Natural killer cell treated with Interleukin-12 subunit alpha and Interleukin-12 subunit beta and Interleukin-15 and Interleukin-18, amount 100 ng/mL, for 72 hours (primary cell): ENCODE results near the gene PRKX. TPM values are rescaled to one million over a fixed set of nuclear protein-coding genes. Genes with fewer than 3 reads are reported as not detected.

Experiments used
- ATAC-seq, 2 donors: fragments of 150-1000 bp; cut with Tn5 transposase in 1 of 2; sonication (Bioruptor Pico), chemical (Tn5 transposase) in 1 of 2; 2 replicates each; pipeline ENCODE4 v1.10.0; 2021
- DNase-seq: peaks from one replicate; pipeline ENCODE4 v3.0.0; 2022; ENCODE audit warnings: low spot score
- H3K27ac Mint-ChIP-seq, 2 donors: 1 replicate in 1 of 2; 2 replicates in 1 of 2; pipeline ENCODE4 v1.8.0; 2022; ENCODE audit warnings: mixed read lengths in 2 of 2, mild to moderate bottlenecking in 1 of 2, moderate library complexity in 1 of 2
- H3K27me3 Mint-ChIP-seq, 2 donors: 1 replicate in 1 of 2; 2 replicates in 1 of 2; pipeline ENCODE4 v1.8.0; 2022; ENCODE audit warnings: mixed read lengths in 2 of 2
- H3K36me3 Mint-ChIP-seq: one replicate; pipeline ENCODE4 v1.8.0; 2022; ENCODE audit warnings: mixed read lengths
- H3K4me1 Mint-ChIP-seq, 2 donors: 1 replicate in 1 of 2; 2 replicates in 1 of 2; pipeline ENCODE4 v1.8.0; 2022; ENCODE audit warnings: low read depth in 2 of 2, mixed read lengths in 2 of 2, mild to moderate bottlenecking in 1 of 2
- H3K4me3 Mint-ChIP-seq: one replicate; pipeline ENCODE4 v1.8.0; 2022; ENCODE audit warnings: mixed read lengths
- H3K9me3 Mint-ChIP-seq: 2 replicates; pipeline ENCODE4 v1.8.0; 2022; ENCODE audit warnings: mixed read lengths
- total RNA-seq, 2 donors: library from RNA; stranded (reverse); gene quantifications; one replicate each; pipeline ENCODE4 v1.2.3, GENCODE V29; 2022

Gene PRKX
- total RNA-seq, 2 donors from 2014 or later, result 109 to 177 TPM

DNA sequence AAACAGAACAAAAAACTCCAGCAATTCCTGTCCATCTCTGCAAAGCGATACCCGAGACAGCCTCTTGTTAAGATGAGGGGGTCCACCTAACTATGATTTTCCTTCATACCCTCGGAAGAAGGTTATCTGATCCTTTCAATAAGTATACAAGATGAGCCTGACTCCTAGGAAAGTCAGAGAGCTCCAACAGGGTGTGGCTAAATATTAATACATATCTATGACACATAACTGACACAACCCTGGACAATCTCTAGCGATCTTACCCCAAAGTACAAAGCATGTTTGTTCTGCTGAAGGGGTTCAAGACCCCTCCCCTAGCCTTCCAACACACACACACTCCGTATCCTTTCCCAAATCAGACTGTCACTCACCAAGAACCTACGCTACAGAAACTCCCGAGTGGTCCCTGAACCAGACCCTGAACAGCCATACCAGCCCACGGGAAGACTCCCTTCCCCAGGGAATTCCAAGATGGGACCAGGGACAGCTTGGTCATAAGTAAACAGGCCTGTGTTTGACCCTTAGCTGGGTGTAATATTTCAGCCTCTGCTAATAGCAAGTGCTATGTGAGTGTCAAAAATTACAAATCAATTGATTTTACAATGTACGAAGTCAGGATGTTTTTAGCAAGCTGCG is 110.3 kb downstream of the PRKX start:
- DNase-seq, result no peak
- Mint-ChIP-seq H3K4me3 (no peak overlapping the region), H3K4me1 (peaks cover 0 to under 1% of the 10 kb centered on the region in 2 donors), H3K27me3 (no peaks in the 10 kb centered on the region), H3K36me3 (peaks cover under 1% of the 10 kb centered on the region), H3K27ac (no peak overlapping the region), H3K9me3 (peaks cover under 1% of the 10 kb centered on the region)
- no peak for ATAC-seq

GRCh38 chrX:3599802-3600430 is 113.5 kb downstream of the PRKX start:
- peak overlapping the region in 1 of 2 donors; percentile 8 for H3K27ac Mint-ChIP-seq
- peaks cover 10% of the 10 kb centered on the region for H3K36me3 Mint-ChIP-seq
- peaks cover 3% of the 10 kb centered on the region for H3K9me3 Mint-ChIP-seq
- H3K4me3 Mint-ChIP-seq, result no peak overlapping the region
- no peaks in the 10 kb centered on the region for H3K27me3 Mint-ChIP-seq
- ATAC-seq, result no peak
- peaks cover 0 to 3% of the 10 kb centered on the region in 2 donors for H3K4me1 Mint-ChIP-seq
- DNase-seq, result no peak

DNA sequence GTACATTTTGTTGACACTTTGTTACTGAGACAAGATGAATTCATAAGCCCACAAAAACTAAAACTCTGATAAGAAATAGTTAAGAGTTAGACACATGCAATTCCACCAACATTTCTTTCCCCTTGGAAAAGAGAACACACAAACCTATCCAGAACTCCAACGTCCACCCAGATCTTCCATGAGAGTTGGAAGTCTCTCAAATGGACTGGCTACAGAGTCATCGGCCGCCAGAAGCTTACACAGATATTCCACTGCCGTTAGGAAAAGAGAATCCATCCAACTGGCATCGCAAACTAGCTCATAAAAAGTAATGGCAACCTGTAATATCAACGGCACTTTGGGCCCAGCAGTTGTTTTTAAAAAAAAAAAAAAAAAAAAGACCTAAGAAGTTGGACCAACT is 114.7 kb downstream of the PRKX start:
- no peaks in the 10 kb centered on the region for H3K27me3 Mint-ChIP-seq
- DNase-seq (no peak), ATAC-seq (no peak)
- peaks cover 10% of the 10 kb centered on the region for H3K36me3 Mint-ChIP-seq
- no peak overlapping the region for H3K4me3 Mint-ChIP-seq
- H3K27ac Mint-ChIP-seq, result no peak overlapping the region
- peaks cover 3% of the 10 kb centered on the region for H3K9me3 Mint-ChIP-seq
- peaks cover 0 to 5% of the 10 kb centered on the region in 2 donors for H3K4me1 Mint-ChIP-seq

GRCh38 chrX:3598046-3598605 is 115.3 kb downstream of the PRKX start:
- Mint-ChIP-seq H3K4me1 (peaks cover 0 to 5% of the 10 kb centered on the region in 2 donors), H3K9me3 (peaks cover 3% of the 10 kb centered on the region), H3K4me3 (no peak overlapping the region), H3K27ac (no peak overlapping the region), H3K27me3 (no peaks in the 10 kb centered on the region), H3K36me3 (peaks cover 10% of the 10 kb centered on the region)
- DNase-seq (no peak), ATAC-seq (no peak)

GRCh38 chrX:3592184-3592583 is 121.3 kb downstream of the PRKX start:
- DNase-seq (no peak), ATAC-seq (peak in 1 of 2 donors; percentile 48)
- peaks cover 6 to 12% of the 10 kb centered on the region in 2 donors for H3K4me1 Mint-ChIP-seq
- no peaks in the 10 kb centered on the region for H3K9me3 Mint-ChIP-seq
- no peaks in the 10 kb centered on the region for H3K27me3 Mint-ChIP-seq
- no peak overlapping the region for H3K27ac Mint-ChIP-seq
- peaks cover 6% of the 10 kb centered on the region for H3K36me3 Mint-ChIP-seq
- H3K4me3 Mint-ChIP-seq, result no peak overlapping the region

GRCh38 chrX:3589474-3589873 is 124.0 kb downstream of the PRKX start:
- ATAC-seq, result no peak
- no peaks in the 10 kb centered on the region for H3K36me3 Mint-ChIP-seq
- DNase-seq, result no peak
- no peak overlapping the region for H3K27ac Mint-ChIP-seq
- H3K4me3 Mint-ChIP-seq, result no peak overlapping the region
- H3K27me3 Mint-ChIP-seq, result no peaks in the 10 kb centered on the region
- peaks cover 6 to 15% of the 10 kb centered on the region in 2 donors for H3K4me1 Mint-ChIP-seq
- no peaks in the 10 kb centered on the region for H3K9me3 Mint-ChIP-seq

DNA sequence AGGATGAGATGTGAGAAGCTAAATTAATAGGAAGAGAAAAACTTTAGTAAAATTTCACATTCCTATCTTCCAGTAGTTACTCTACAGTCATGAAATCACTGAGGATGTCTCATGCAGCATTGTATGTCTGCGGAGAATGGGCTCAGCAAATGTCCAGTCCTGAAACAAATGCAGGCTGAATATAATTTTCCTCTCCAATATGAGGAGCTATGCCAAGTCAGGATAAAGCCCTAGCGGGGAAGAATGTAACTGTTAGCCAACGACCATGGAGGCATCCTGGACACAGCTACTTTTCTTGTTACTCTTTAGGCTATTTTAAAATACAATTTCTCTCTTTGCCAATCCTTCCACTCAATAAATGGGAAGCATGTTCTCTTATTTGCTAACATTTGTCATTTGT is 127.7 kb downstream of the PRKX start:
- DNase-seq, result no peak
- ATAC-seq, result no peak

GRCh38 chrX:3584415-3584996 is 128.9 kb downstream of the PRKX start:
- ATAC-seq, result peak in 1 of 2 donors; percentile 55
- H3K9me3 Mint-ChIP-seq, result no peaks in the 10 kb centered on the region
- peaks cover 0 to 5% of the 10 kb centered on the region in 2 donors for H3K27me3 Mint-ChIP-seq
- H3K27ac Mint-ChIP-seq, result no peak overlapping the region
- peaks cover 6 to 16% of the 10 kb centered on the region in 2 donors for H3K4me1 Mint-ChIP-seq
- DNase-seq, result no peak
- no peak overlapping the region for H3K4me3 Mint-ChIP-seq
- peaks cover 9% of the 10 kb centered on the region for H3K36me3 Mint-ChIP-seq

More for the DNA sequence above, 127.7 kb downstream of the PRKX start:
- Mint-ChIP-seq H3K4me1 (peaks cover 6 to 16% of the 10 kb centered on the region in 2 donors), H3K9me3 (no peaks in the 10 kb centered on the region), H3K27ac (no peak overlapping the region), H3K36me3 (peaks cover 9% of the 10 kb centered on the region), H3K4me3 (no peak overlapping the region), H3K27me3 (peaks cover 0 to 5% of the 10 kb centered on the region in 2 donors)

DNA sequence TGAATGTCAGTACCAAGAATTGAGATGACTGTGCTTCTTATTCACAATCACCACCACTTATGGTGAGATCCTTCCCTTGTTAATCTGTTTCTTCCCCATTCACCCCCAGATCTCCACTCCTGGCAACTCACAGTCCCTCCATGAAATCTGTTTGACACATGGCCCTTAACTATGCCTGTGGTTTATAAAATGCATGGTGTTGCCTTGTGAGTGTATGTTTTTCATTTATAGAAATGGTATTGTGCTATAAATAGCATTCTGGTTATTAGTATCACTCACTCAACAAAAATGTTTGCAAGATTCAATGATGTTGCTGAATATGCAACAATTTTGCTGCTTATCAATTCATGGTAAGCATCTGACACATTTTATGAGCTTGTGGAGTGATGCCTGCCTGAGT is 131.0 kb downstream of the PRKX start:
- peaks cover 9% of the 10 kb centered on the region for H3K36me3 Mint-ChIP-seq
- ATAC-seq (no peak), DNase-seq (no peak)
- H3K27me3 Mint-ChIP-seq, result peaks cover 0 to 5% of the 10 kb centered on the region in 2 donors
- H3K4me3 Mint-ChIP-seq, result no peak overlapping the region
- H3K9me3 Mint-ChIP-seq, result no peaks in the 10 kb centered on the region
- peaks cover 1 to 11% of the 10 kb centered on the region in 2 donors for H3K4me1 Mint-ChIP-seq
- no peak overlapping the region for H3K27ac Mint-ChIP-seq

GRCh38 chrX:3581609-3582108 is 131.8 kb downstream of the PRKX start:
- no peak overlapping the region for H3K27ac Mint-ChIP-seq
- ATAC-seq, result no peak
- no peak for DNase-seq
- H3K4me3 Mint-ChIP-seq, result no peak overlapping the region
- H3K36me3 Mint-ChIP-seq, result peaks cover 9% of the 10 kb centered on the region
- no peaks in the 10 kb centered on the region for H3K9me3 Mint-ChIP-seq
- H3K27me3 Mint-ChIP-seq, result peaks cover 0 to 5% of the 10 kb centered on the region in 2 donors
- H3K4me1 Mint-ChIP-seq, result peaks cover 0 to 10% of the 10 kb centered on the region in 2 donors

GRCh38 chrX:3577551-3577950 is 135.9 kb downstream of the PRKX start:
- no peak for ATAC-seq
- Mint-ChIP-seq H3K9me3 (no peaks in the 10 kb centered on the region), H3K27me3 (peaks cover 0 to 5% of the 10 kb centered on the region in 2 donors), H3K27ac (no peak overlapping the region), H3K36me3 (peaks cover 5% of the 10 kb centered on the region), H3K4me1 (no peaks in the 10 kb centered on the region), H3K4me3 (no peak overlapping the region)
- no peak for DNase-seq

- H3K27ac Mint-ChIP-seq, result no peak overlapping the region
- no peak overlapping the region for H3K4me3 Mint-ChIP-seq
- no peaks in the 10 kb centered on the region for H3K36me3 Mint-ChIP-seq
- no peak for ATAC-seq
- no peaks in the 10 kb centered on the region for H3K4me1 Mint-ChIP-seq
- H3K27me3 Mint-ChIP-seq, result peaks cover 0 to 5% of the 10 kb centered on the region in 2 donors
- DNase-seq, result no peak
- no peaks in the 10 kb centered on the region for H3K9me3 Mint-ChIP-seq
Measured at GRCh38 chrX:3576886-3577501, 136.5 kb downstream of the PRKX start.

- ATAC-seq (no peak), DNase-seq (no peak)
- Mint-ChIP-seq H3K9me3 (no peaks in the 10 kb centered on the region), H3K4me1 (no peaks in the 10 kb centered on the region), H3K27ac (no peak overlapping the region), H3K36me3 (no peaks in the 10 kb centered on the region), H3K4me3 (no peak overlapping the region), H3K27me3 (peaks cover 0 to 2% of the 10 kb centered on the region in 2 donors)
Measured at GRCh38 chrX:3567686-3568085, 145.8 kb downstream of the PRKX start.
